Activated T-cell treated with anti-CD3 and anti-CD28 coated beads, Interleukin-2, amount 50 U/mL, for 72 hours (primary cell): ENCODE measurements around the gene CRYGN. TPM values are rescaled to one million over a fixed set of nuclear protein-coding genes. Genes with fewer than 3 reads are reported as not detected.

Experiments
- ATAC-seq, 2 donors: fragments of 150-1000 bp; cut with Tn5 transposase; replicated peaks in 1 of 2; 2 replicates each; pipeline ENCODE4 v1.10.0; 2021; ENCODE audit warnings: moderate library complexity in 2 of 2, mild to moderate bottlenecking in 1 of 2
- DNase-seq, 2 donors: peaks; one replicate each; pipeline ENCODE4 v3.0.0; 2021 to 2022; ENCODE audit warnings: mixed read lengths in 1 of 2
- H3K27ac Mint-ChIP-seq: one replicate; pipeline ENCODE4 v1.8.0; 2022; ENCODE audit warnings: mild to moderate bottlenecking, moderate library complexity, mixed read lengths
- H3K27me3 Mint-ChIP-seq: one replicate; pipeline ENCODE4 v1.8.0; 2022; ENCODE audit warnings: low read depth, mixed read lengths
- H3K36me3 Mint-ChIP-seq, 2 donors: one replicate each; pipeline ENCODE4 v1.8.0; 2022; ENCODE audit warnings: mixed read lengths in 2 of 2, mild to moderate bottlenecking in 1 of 2; ENCODE audit not compliant: insufficient read depth in 2 of 2
- H3K4me1 Mint-ChIP-seq: one replicate; pipeline ENCODE4 v1.8.0; 2022; ENCODE audit warnings: low read depth, mixed read lengths
- H3K4me3 Mint-ChIP-seq, 2 donors: one replicate each; pipeline ENCODE4 v1.8.0; 2022; ENCODE audit warnings: mild to moderate bottlenecking in 2 of 2, mixed read lengths in 2 of 2, moderate library complexity in 2 of 2
- H3K9me3 Mint-ChIP-seq, 2 donors: one replicate each; pipeline ENCODE4 v1.8.0; 2022; ENCODE audit warnings: mixed read lengths in 2 of 2
- total RNA-seq, 2 donors: library from RNA; stranded (reverse); gene quantifications; one replicate each; pipeline ENCODE4 v1.2.3, GENCODE V29; 2022

Gene CRYGN
- total RNA-seq, 2 donors from 2014 or later = 0.35 to 0.53 TPM

DNA sequence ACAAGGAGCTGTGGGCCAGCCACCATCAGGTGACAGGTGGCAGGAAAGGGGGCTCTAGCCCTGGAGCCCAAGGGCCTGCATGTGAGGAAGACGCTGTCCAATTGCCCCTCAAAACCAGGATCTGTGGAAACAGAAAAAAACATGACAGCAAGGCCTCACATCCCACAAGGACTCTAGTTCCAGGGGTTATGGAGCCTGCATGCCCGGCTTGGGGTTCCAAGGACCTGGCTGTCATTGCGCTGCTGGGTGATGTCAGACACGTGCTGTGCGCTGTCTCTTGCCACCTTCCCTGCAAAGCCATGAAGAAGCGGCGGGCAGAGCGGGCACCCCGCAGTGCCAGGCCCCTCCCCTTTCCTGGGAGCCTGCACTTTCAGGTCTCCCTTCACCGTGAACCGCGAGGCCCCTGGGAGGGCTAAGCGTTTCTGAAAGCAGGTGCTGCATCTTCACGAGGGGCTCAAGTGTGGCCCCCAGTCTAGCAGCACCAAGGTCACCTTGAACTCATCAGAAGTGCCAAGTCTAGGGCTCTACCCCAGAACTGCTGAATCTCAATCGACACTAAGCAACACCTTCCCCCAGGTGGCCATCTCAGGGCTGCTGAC lies 15.1 kb upstream of the CRYGN start:
- Mint-ChIP-seq H3K36me3 (peaks cover 0 to 1% of the 10 kb centered on the region in 2 donors), H3K9me3 (no peaks in the 10 kb centered on the region), H3K27me3 (peaks cover 3% of the 10 kb centered on the region), H3K4me3 (no peak overlapping the region), H3K4me1 (peaks cover 6% of the 10 kb centered on the region), H3K27ac (no peak overlapping the region)
- no peak for DNase-seq
- ATAC-seq = no peak

DNA sequence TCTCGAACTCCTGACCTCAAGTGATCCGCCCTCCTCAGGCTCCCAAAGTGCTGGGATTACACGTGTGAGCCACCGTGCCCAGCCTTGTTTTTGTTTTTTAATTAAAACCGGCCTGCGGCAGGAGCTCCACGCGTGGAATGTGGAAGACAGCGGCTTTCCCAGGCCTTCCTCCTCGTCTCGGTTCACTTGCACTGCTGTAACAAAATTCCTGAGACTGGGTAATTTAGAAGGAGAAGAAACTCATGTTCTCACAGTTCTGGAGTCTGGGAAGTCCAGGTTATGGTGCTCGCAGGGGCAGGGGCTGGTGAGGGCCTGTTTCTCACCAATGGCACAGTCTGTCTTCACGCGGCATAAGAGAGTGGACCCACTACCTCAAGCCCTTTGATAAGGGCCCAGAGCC lies 14.4 kb upstream of the CRYGN start:
- H3K36me3 Mint-ChIP-seq = peaks cover 0 to 1% of the 10 kb centered on the region in 2 donors
- no peak for DNase-seq
- H3K9me3 Mint-ChIP-seq = no peaks in the 10 kb centered on the region
- peaks cover 14% of the 10 kb centered on the region for H3K4me1 Mint-ChIP-seq
- H3K27me3 Mint-ChIP-seq = peaks cover 6% of the 10 kb centered on the region
- no peak for ATAC-seq
- no peak overlapping the region for H3K4me3 Mint-ChIP-seq
- H3K27ac Mint-ChIP-seq = no peak overlapping the region

DNA sequence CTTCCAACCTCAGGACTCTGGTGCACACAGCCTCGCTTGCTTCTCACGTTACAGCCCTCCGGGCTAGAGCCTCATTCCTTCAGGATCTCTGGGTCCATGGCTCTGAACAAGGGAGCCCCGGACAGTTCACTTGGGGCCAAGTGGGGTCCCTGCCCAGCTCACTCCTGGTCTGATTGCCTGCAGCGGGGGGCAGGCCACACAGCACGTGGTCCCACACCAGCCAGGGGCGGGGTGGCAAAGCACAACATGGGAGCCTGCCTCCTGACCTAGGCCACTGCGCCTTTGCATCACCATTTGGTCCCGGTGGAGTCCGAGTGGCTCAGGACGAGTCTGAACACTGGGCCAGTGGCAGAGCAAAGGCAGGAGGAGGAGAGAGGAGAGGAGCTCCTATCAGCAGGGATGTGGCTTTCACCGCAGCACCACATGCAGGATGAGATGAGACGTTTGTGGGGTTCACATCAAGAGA lies 13.4 kb upstream of the CRYGN start:
- Mint-ChIP-seq H3K27ac (no peak overlapping the region), H3K9me3 (no peaks in the 10 kb centered on the region), H3K36me3 (peaks cover 0 to 1% of the 10 kb centered on the region in 2 donors), H3K4me3 (no peak overlapping the region), H3K27me3 (peaks cover 7% of the 10 kb centered on the region), H3K4me1 (peaks cover 20% of the 10 kb centered on the region)
- DNase-seq (no peak), ATAC-seq (no peak)

DNA sequence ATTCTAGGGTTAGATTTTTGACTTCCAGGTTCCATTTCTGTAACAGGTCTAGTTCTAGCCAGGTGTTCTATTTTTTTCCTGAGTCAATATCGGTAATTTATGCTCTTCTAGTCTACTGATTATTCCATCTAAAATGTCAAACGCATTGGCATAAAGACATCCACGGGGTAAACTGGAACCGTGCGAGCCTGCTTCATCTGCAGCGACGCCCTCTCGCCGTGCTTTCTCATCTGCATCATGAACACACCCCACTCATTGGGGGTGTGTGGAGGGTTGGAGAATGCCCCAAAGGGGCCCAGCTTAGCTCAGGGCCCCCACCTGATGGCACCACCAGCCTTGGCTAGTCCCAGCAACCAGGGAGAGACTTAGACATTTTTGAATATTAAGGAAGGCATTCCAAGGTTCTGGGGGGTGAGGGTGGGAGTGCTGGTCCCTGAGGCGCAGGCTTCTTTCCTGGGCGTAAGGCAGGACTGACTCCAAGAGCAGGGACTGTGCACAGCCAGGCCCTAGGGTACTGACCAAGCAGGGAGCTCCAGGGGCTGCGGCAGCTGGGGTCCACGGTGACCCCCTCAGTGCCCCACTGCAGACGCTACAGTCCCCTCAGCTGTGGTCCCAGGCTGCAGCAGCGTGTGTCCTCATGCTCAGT lies 12.9 kb upstream of the CRYGN start:
- ATAC-seq (no peak), DNase-seq (no peak)
- H3K36me3 Mint-ChIP-seq = peaks cover 0 to 1% of the 10 kb centered on the region in 2 donors
- no peaks in the 10 kb centered on the region for H3K9me3 Mint-ChIP-seq
- H3K4me3 Mint-ChIP-seq = no peak overlapping the region
- no peak overlapping the region for H3K27ac Mint-ChIP-seq
- peaks cover 7% of the 10 kb centered on the region for H3K27me3 Mint-ChIP-seq
- peaks cover 23% of the 10 kb centered on the region for H3K4me1 Mint-ChIP-seq

DNA sequence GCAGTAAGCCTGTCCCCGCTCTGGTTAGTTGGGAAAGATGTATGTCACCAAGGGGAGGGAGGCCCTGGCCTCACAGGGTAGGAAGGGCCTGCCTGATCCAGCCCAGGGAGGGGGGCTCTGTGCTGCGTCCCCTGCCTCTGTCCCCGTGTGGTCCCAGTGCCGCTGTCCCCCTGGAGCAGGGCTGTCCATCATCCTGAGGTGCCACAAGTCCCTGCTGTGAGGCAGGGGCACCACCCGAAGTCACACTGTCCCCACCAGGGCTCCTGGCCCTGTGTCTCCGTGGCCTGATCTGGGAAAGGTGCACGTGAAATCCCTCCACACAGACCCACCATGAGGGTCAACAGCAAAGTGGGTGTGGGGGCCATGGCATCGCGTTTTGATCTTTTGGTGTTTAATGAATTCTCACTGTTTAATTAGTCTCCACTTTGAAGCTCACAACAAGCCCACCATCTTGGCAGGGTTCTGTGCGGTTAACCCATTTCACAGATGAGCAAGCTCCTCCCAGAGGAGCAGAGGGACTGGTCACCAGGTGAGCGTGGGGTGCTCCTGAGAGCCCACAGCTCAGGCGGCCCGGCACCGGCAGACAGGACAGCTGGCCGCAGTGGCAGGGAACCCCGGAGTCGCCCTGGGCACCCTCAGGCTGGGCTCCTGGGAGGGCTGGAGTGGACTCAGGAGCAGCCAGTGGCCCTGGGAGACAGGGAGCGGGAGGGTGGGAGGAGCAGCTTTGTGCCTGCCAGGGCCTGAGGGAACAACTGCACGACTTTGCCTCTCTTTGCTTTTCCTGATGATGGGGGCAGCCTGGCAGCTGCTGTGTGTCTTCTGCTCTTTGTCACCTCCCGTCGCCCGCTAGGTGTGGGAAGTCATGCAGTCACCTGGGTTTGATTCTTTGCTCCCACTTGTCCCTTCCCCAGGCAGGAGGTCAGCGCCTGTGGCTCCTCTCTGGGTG lies 12.0 kb upstream of the CRYGN start:
- H3K9me3 Mint-ChIP-seq = no peaks in the 10 kb centered on the region
- ATAC-seq (no peak), DNase-seq (no peak)
- no peak overlapping the region for H3K4me3 Mint-ChIP-seq
- H3K27ac Mint-ChIP-seq = no peak overlapping the region
- H3K27me3 Mint-ChIP-seq = peaks cover 7% of the 10 kb centered on the region
- peaks cover 27% of the 10 kb centered on the region for H3K4me1 Mint-ChIP-seq
- H3K36me3 Mint-ChIP-seq = no peaks in the 10 kb centered on the region

DNA sequence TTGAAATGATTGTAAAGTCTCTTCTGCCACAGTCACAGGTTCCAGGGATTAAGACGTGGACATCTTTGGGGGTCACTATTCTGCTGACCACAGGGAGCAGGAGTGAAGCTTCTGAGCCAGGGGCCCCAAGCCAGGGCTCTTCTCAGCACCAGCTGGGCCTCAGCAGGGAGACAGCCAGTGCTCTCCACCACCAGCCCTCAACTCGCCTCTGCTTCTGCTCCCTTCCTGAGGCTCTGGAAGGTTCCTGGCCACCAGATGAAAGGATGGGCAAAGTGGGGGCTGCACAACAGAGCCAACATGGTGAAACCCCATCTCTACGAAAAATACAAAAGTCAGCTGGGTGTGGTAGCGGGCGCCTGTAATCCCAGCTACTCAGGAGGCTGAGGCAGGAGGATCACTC lies 11.2 kb upstream of the CRYGN start:
- no peaks in the 10 kb centered on the region for H3K36me3 Mint-ChIP-seq
- ATAC-seq (no peak), DNase-seq (no peak)
- H3K27me3 Mint-ChIP-seq = peaks cover 7% of the 10 kb centered on the region
- peaks cover 27% of the 10 kb centered on the region for H3K4me1 Mint-ChIP-seq
- H3K9me3 Mint-ChIP-seq = no peaks in the 10 kb centered on the region
- H3K27ac Mint-ChIP-seq = no peak overlapping the region
- no peak overlapping the region for H3K4me3 Mint-ChIP-seq

DNA sequence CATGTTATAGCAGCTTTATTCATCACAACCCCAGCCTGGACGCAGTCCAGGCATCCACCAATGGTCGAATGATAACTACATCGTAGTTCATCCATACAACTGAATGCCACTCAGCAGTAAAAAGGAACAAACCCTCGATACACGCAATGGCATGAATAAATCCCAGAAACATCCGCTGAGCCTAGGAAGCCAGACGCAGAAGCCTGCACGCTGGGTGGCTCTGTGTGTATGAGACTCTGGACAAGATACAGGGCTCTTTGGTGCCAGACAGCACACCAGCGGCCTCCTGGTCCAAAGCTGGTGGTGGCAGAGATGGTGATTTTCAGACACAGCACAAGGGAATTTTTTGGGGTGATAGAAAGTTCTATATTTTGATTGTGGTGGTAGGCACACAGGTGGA lies 10.0 kb upstream of the CRYGN start:
- Mint-ChIP-seq H3K4me1 (peaks cover 31% of the 10 kb centered on the region), H3K27ac (no peak overlapping the region)
- no peak for ATAC-seq

DNA sequence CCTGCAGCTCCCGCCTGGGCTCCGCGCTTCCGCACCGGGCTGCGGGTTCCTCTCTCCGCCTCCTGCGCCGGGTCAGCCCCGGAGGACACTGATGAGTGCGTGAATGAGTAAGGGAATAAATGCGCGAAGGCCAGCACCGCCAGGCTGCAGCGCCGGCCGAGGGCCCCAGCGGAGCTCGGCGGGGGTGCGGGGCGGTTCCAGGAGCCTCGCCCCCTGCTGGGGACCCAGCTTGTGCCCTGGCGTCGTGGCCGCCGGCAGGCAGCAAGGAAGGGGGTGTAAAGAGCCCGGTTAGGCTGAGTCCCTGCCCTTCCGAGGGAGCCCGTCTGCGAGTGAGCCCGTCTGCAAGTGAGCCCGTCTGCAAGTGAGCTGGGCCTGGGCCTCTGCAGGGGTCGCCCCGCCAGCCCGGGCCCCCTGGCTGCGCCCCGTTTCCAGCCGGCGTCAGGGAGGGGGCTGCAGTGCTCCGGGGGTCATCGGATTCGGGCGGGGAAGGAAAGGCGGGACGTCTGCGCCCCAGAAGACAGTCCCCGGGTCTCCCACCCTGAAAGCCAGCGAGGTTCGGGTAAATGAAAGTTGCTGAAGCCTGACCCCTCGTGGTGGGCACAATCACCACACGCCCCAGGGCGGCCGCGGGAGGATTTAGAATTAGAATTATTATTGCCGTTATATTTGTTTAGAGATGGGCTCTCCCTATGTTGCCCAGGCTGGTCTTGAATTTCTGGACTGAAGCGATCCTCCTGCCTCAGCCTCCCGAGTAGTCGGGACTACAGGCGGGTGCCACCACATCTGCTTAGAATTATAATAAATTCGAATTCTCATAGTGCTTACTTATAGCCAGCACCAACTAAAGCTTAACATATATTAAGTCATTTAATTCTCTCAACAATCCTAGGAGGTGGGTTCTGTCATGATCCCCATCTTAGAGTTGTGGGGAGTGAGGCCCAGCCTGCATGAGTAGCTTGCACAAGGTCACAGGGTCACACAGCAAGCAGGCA lies 8.6 kb upstream of the CRYGN start:
- no peaks in the 10 kb centered on the region for H3K9me3 Mint-ChIP-seq
- ATAC-seq (peak; percentile 78 to 79), DNase-seq (peak; percentile 79 to 80)
- no peak overlapping the region for H3K27ac Mint-ChIP-seq
- H3K36me3 Mint-ChIP-seq = no peaks in the 10 kb centered on the region
- H3K4me3 Mint-ChIP-seq = peak overlapping the region; percentile 39 to 74
- peaks cover 39% of the 10 kb centered on the region for H3K4me1 Mint-ChIP-seq
- H3K27me3 Mint-ChIP-seq = peaks cover 7% of the 10 kb centered on the region

More for the DNA sequence above, 10.0 kb upstream of the CRYGN start:
- peaks cover 7% of the 10 kb centered on the region for H3K27me3 Mint-ChIP-seq
- H3K36me3 Mint-ChIP-seq = no peaks in the 10 kb centered on the region
- DNase-seq = no peak
- H3K4me3 Mint-ChIP-seq = no peak overlapping the region
- H3K9me3 Mint-ChIP-seq = no peaks in the 10 kb centered on the region

DNA sequence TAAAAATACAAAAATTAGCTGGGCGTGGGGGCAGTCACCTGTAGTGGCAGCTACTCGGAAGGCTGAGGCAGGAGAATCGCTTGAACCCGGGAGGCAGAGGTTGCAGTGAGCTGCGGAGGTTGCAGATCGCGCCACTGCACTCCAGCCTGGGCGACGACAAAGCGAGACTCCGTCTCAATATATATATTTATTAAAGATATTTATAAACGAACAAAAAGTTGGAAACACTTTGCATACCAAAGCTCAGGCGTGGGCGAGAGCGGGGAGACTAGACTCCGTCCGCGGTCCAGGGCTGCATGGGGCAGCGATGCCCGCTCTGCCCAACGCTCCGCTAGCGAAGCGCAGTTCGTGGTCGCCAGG lies 7.9 kb upstream of the CRYGN start:
- H3K9me3 Mint-ChIP-seq = no peaks in the 10 kb centered on the region
- no peaks in the 10 kb centered on the region for H3K36me3 Mint-ChIP-seq
- peaks cover 7% of the 10 kb centered on the region for H3K27me3 Mint-ChIP-seq
- no peak for ATAC-seq
- H3K27ac Mint-ChIP-seq = no peak overlapping the region
- peaks cover 45% of the 10 kb centered on the region for H3K4me1 Mint-ChIP-seq
- H3K4me3 Mint-ChIP-seq = peak overlapping the region; percentile 62 to 84
- no peak for DNase-seq

DNA sequence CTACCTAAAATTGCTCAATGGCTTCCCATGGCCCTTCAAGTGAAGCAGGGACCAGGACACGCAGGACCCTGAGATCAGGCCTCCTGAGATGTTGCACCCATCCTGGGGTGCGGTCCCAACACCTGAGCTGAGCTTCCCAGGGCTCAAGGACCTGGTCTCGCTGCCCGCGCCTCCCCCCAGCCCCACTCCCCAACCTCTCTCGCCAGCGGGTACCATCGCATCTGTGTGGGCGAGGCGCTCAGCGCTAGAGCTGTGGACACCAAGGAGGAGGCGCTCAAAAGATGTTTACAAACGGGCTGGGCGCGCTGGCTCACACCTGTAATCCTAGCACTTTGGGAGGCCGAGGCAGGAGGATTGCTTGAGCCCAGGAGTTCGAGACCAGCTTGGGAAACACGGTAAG lies 7.4 kb upstream of the CRYGN start:
- no peaks in the 10 kb centered on the region for H3K36me3 Mint-ChIP-seq
- H3K4me3 Mint-ChIP-seq = peak overlapping the region in 1 of 2 donors; percentile 15
- no peak overlapping the region for H3K27ac Mint-ChIP-seq
- no peaks in the 10 kb centered on the region for H3K9me3 Mint-ChIP-seq
- H3K27me3 Mint-ChIP-seq = peaks cover 7% of the 10 kb centered on the region
- ATAC-seq = no peak
- no peak for DNase-seq
- peaks cover 48% of the 10 kb centered on the region for H3K4me1 Mint-ChIP-seq

DNA sequence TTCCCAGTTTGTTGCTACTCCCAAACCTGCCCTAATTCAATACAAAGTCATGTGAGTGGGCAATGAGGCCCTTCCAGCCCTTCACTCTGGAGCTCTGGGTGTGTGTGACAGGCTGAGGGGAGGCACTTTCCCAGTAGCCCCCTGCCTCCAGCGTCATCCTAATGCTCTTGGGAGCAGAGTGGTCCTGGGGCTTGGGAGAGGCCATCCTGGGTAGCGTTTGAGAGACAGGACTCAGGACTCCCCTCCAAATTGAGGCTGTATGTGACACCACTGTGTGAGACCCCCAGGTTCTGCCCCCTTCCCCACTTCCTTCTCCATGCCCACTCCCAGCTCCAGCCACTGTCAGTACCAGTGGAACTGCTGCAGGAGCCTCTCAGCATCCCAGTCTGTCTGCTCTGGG lies 6.5 kb upstream of the CRYGN start:
- Mint-ChIP-seq H3K9me3 (no peaks in the 10 kb centered on the region), H3K27me3 (peaks cover 7% of the 10 kb centered on the region), H3K4me3 (no peak overlapping the region), H3K4me1 (peaks cover 57% of the 10 kb centered on the region), H3K27ac (no peak overlapping the region), H3K36me3 (no peaks in the 10 kb centered on the region)
- DNase-seq = no peak
- ATAC-seq = no peak

DNA sequence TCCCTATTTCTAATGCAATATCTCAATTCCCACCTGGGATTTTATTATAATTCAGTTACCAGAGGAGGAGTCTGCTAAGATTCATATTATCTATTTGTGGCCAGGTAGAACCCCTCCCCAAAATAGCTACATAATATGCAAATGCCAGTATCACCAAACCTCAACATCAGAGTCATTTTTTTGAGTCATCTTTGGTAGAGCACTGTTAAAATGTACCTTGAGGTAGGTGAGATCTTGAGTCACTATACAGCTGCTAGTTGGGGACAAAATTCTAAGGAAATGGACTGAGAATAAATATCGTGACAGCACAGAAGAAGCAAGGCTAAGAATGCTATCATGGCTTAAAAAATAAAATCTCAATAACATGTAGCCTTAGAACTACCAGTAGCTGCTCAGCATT lies 4.7 kb upstream of the CRYGN start:
- H3K4me3 Mint-ChIP-seq = no peak overlapping the region
- ATAC-seq = peak; percentile 46 to 50
- no peaks in the 10 kb centered on the region for H3K9me3 Mint-ChIP-seq
- DNase-seq = no peak
- H3K27ac Mint-ChIP-seq = no peak overlapping the region
- peaks cover 69% of the 10 kb centered on the region for H3K4me1 Mint-ChIP-seq
- peaks cover 4% of the 10 kb centered on the region for H3K27me3 Mint-ChIP-seq
- no peaks in the 10 kb centered on the region for H3K36me3 Mint-ChIP-seq
